22Rv1 (cell line): ENCODE results near the gene TCF7L1.

Source experiments
- ZFX ChIP-seq: fragments of 450-650 bp; IDR thresholded peaks from 2 replicates; pipeline ENCODE4 v1.6.1; 2017; ENCODE audit warnings: antibody characterized with exemption, borderline replicate concordance
- TF ChIP-seq, protein P1 (sequence below): fragments of 450-650 bp; IDR thresholded peaks from 2 replicates; pipeline ENCODE4 v1.5.1; 2017; ENCODE audit warnings: mild to moderate bottlenecking

DNA sequence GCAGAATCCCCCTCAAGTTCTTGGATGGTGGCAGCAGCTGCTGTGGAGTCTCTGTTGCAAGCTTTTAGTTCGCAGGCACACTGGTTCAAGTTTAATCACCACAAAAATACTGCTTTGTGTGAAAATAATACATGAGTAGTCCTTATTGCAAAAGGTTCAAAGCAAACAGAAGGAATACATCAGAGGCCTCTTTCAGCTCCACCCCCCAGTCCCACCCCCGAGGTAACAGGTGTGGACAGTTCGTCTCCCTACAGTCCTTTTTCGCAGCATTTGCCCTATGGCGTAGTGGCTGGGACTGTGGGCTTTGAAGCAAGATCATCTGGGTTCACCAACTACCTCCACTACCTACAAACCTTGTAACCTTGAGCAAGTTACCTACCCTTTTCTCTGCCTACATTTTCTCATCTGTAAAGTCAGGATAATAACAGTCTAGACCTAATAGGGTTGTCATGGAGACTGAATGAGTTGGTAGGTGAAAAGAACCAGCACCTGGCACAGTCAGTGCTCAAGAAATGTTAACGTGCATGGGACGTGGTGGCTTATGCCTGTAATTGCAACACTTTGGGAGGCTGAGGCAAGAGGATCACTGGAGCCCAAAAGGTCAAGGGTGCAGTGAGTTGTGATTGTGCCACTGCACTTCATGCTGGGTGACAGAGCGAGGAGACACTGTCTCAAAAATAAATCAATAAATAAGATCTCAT, 61.7 kb downstream of the TCF7L1 start:
- TF ChIP-seq, protein P1, sequence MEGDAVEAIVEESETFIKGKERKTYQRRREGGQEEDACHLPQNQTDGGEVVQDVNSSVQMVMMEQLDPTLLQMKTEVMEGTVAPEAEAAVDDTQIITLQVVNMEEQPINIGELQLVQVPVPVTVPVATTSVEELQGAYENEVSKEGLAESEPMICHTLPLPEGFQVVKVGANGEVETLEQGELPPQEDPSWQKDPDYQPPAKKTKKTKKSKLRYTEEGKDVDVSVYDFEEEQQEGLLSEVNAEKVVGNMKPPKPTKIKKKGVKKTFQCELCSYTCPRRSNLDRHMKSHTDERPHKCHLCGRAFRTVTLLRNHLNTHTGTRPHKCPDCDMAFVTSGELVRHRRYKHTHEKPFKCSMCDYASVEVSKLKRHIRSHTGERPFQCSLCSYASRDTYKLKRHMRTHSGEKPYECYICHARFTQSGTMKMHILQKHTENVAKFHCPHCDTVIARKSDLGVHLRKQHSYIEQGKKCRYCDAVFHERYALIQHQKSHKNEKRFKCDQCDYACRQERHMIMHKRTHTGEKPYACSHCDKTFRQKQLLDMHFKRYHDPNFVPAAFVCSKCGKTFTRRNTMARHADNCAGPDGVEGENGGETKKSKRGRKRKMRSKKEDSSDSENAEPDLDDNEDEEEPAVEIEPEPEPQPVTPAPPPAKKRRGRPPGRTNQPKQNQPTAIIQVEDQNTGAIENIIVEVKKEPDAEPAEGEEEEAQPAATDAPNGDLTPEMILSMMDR: no peak
- no peak for TF ChIP-seq ZFX
